ENCODE data around the gene KRT71.

KRT71 gene

GRCh38 chr12:52525661-52526499 lies 27.1 kb downstream of the KRT71 start:
- Mint-ChIP-seq H3K27me3 (no peaks in the 10 kb centered on the region), H3K4me3 (no peak overlapping the region), H3K27ac (no peak overlapping the region)

GRCh38 chr12:52524898-52525591 lies 27.9 kb downstream of the KRT71 start:
- Mint-ChIP-seq H3K27me3 (no peaks in the 10 kb centered on the region), H3K27ac (no peak overlapping the region), H3K4me1 (ENCODE audit: low read depth) (no peaks in the 10 kb centered on the region), H3K36me3 (ENCODE audit: low read depth) (no peaks in the 10 kb centered on the region), H3K9me3 (no peaks in the 10 kb centered on the region), H3K4me3 (no peak overlapping the region)
- no peak for DNase-seq

More at GRCh38 chr12:52525661-52526499, 27.1 kb downstream of the KRT71 start:
- peak; percentile 19 for DNase-seq
- no peaks in the 10 kb centered on the region for H3K9me3 Mint-ChIP-seq
- no peaks in the 10 kb centered on the region for H3K4me1 Mint-ChIP-seq (ENCODE audit: low read depth)
- H3K36me3 Mint-ChIP-seq (ENCODE audit: low read depth): no peaks in the 10 kb centered on the region

- no peak overlapping the region for H3K27ac Mint-ChIP-seq
- no peaks in the 10 kb centered on the region for H3K9me3 Mint-ChIP-seq
- no peak for DNase-seq
- no peak overlapping the region for H3K4me3 Mint-ChIP-seq
- H3K4me1 Mint-ChIP-seq (ENCODE audit: low read depth): no peaks in the 10 kb centered on the region
- no peaks in the 10 kb centered on the region for H3K36me3 Mint-ChIP-seq (ENCODE audit: low read depth)
- no peaks in the 10 kb centered on the region for H3K27me3 Mint-ChIP-seq
Measured at GRCh38 chr12:52524241-52524897, 28.6 kb downstream of the KRT71 start.

GRCh38 chr12:52523824-52524223 lies 29.1 kb downstream of the KRT71 start:
- Mint-ChIP-seq H3K27me3 (no peaks in the 10 kb centered on the region), H3K27ac (no peak overlapping the region), H3K4me3 (no peak overlapping the region), H3K9me3 (no peaks in the 10 kb centered on the region), H3K4me1 (ENCODE audit: low read depth) (no peaks in the 10 kb centered on the region), H3K36me3 (ENCODE audit: low read depth) (no peaks in the 10 kb centered on the region)
- DNase-seq: no peak

- DNase-seq: no peak
- H3K9me3 Mint-ChIP-seq: no peaks in the 10 kb centered on the region
- H3K4me3 Mint-ChIP-seq: no peak overlapping the region
- no peaks in the 10 kb centered on the region for H3K4me1 Mint-ChIP-seq (ENCODE audit: low read depth)
- no peaks in the 10 kb centered on the region for H3K36me3 Mint-ChIP-seq (ENCODE audit: low read depth)
- H3K27me3 Mint-ChIP-seq: no peaks in the 10 kb centered on the region
- H3K27ac Mint-ChIP-seq: no peak overlapping the region
Measured at GRCh38 chr12:52522346-52523011, 30.5 kb downstream of the KRT71 start.

GRCh38 chr12:52521568-52522266 lies 31.2 kb downstream of the KRT71 start:
- Mint-ChIP-seq H3K27ac (no peak overlapping the region), H3K4me1 (ENCODE audit: low read depth) (no peaks in the 10 kb centered on the region), H3K4me3 (no peak overlapping the region), H3K27me3 (no peaks in the 10 kb centered on the region), H3K36me3 (ENCODE audit: low read depth) (no peaks in the 10 kb centered on the region), H3K9me3 (no peaks in the 10 kb centered on the region)
- DNase-seq: no peak

GRCh38 chr12:52521175-52521567 lies 31.8 kb downstream of the KRT71 start:
- no peaks in the 10 kb centered on the region for H3K9me3 Mint-ChIP-seq
- H3K4me3 Mint-ChIP-seq: no peak overlapping the region
- no peaks in the 10 kb centered on the region for H3K36me3 Mint-ChIP-seq (ENCODE audit: low read depth)
- DNase-seq: no peak
- no peaks in the 10 kb centered on the region for H3K4me1 Mint-ChIP-seq (ENCODE audit: low read depth)
- no peaks in the 10 kb centered on the region for H3K27me3 Mint-ChIP-seq
- H3K27ac Mint-ChIP-seq: no peak overlapping the region

GRCh38 chr12:52519826-52520662 lies 32.9 kb downstream of the KRT71 start, which contains the start of gene KRT5:
TSS of gene KRT5 (minus strand) at chr12:52520394. CDS start at chr12:52520296, 98 bp downstream.
- no peak for DNase-seq
- H3K9me3 Mint-ChIP-seq: no peaks in the 10 kb centered on the region
- H3K36me3 Mint-ChIP-seq (ENCODE audit: low read depth): no peaks in the 10 kb centered on the region
- no peaks in the 10 kb centered on the region for H3K4me1 Mint-ChIP-seq (ENCODE audit: low read depth)
- H3K4me3 Mint-ChIP-seq: no peak within 1 kb of the TSS
- H3K27me3 Mint-ChIP-seq: no peaks in the 10 kb centered on the region
- no peak within 1 kb of the TSS for H3K27ac Mint-ChIP-seq

GRCh38 chr12:52519387-52519703 lies 33.6 kb downstream of the KRT71 start:
- Mint-ChIP-seq H3K27me3 (no peaks in the 10 kb centered on the region), H3K9me3 (no peaks in the 10 kb centered on the region), H3K4me1 (ENCODE audit: low read depth) (no peaks in the 10 kb centered on the region), H3K36me3 (ENCODE audit: low read depth) (no peaks in the 10 kb centered on the region), H3K4me3 (no peak overlapping the region), H3K27ac (no peak overlapping the region)
- no peak for DNase-seq

- H3K36me3 Mint-ChIP-seq (ENCODE audit: low read depth): no peaks in the 10 kb centered on the region
- H3K27ac Mint-ChIP-seq: no peak overlapping the region
- H3K9me3 Mint-ChIP-seq: no peaks in the 10 kb centered on the region
- no peaks in the 10 kb centered on the region for H3K4me1 Mint-ChIP-seq (ENCODE audit: low read depth)
- H3K4me3 Mint-ChIP-seq: no peak overlapping the region
- peaks cover 4% of the 10 kb centered on the region for H3K27me3 Mint-ChIP-seq
- no peak for DNase-seq
Measured at GRCh38 chr12:52518574-52519386, 34.2 kb downstream of the KRT71 start.

- H3K36me3 Mint-ChIP-seq (ENCODE audit: low read depth): no peaks in the 10 kb centered on the region
- peaks cover 7% of the 10 kb centered on the region for H3K27me3 Mint-ChIP-seq
- H3K4me3 Mint-ChIP-seq: no peak overlapping the region
- no peak overlapping the region for H3K27ac Mint-ChIP-seq
- no peak for DNase-seq
- no peaks in the 10 kb centered on the region for H3K4me1 Mint-ChIP-seq (ENCODE audit: low read depth)
- no peaks in the 10 kb centered on the region for H3K9me3 Mint-ChIP-seq
Measured at GRCh38 chr12:52517888-52518287, 35.1 kb downstream of the KRT71 start.

- Mint-ChIP-seq H3K27me3 (peaks cover 7% of the 10 kb centered on the region), H3K27ac (no peak overlapping the region), H3K4me3 (no peak overlapping the region), H3K36me3 (ENCODE audit: low read depth) (no peaks in the 10 kb centered on the region), H3K4me1 (ENCODE audit: low read depth) (no peaks in the 10 kb centered on the region), H3K9me3 (no peaks in the 10 kb centered on the region)
- DNase-seq: no peak
Measured at GRCh38 chr12:52517005-52517835, 35.7 kb downstream of the KRT71 start.
